Activated naive CD8-positive, alpha-beta T cell treated with anti-CD3 and anti-CD28 coated beads, Interleukin-2, amount 50 U/mL, for 24 hours (primary cell): ENCODE results near the gene UPK3BL1.
A peak's percentile ranks its signal among the peaks of the same experiment; 100 is the strongest.
"Not testable (repeated sequence)": the region's sequence is repeated elsewhere in the genome, so short reads cannot be mapped to it uniquely, and the experiment has no call there.

Source experiments
- ATAC-seq: fragments of 150-1000 bp; cut with Tn5 transposase; one replicate; pipeline ENCODE4 v1.10.0; 2021
- DNase-seq: peaks from one replicate; pipeline ENCODE4 v3.0.0; 2021
- H3K27ac Mint-ChIP-seq: one replicate; pipeline ENCODE4 v1.8.0; 2021; ENCODE audit warnings: mild to moderate bottlenecking, mixed read lengths
- H3K27me3 Mint-ChIP-seq: one replicate; pipeline ENCODE4 v1.8.0; 2021; ENCODE audit warnings: mixed read lengths
- H3K36me3 Mint-ChIP-seq: one replicate; pipeline ENCODE4 v1.8.0; 2021; ENCODE audit warnings: low read depth, mixed read lengths
- H3K4me1 Mint-ChIP-seq: one replicate; pipeline ENCODE4 v1.8.0; 2021; ENCODE audit warnings: mixed read lengths
- H3K4me3 Mint-ChIP-seq: one replicate; pipeline ENCODE4 v1.8.0; 2021; ENCODE audit warnings: mild to moderate bottlenecking, moderate library complexity, mixed read lengths
- H3K9me3 Mint-ChIP-seq: one replicate; pipeline ENCODE4 v1.8.0; 2021; ENCODE audit warnings: mixed read lengths

UPK3BL1 gene, protein sequence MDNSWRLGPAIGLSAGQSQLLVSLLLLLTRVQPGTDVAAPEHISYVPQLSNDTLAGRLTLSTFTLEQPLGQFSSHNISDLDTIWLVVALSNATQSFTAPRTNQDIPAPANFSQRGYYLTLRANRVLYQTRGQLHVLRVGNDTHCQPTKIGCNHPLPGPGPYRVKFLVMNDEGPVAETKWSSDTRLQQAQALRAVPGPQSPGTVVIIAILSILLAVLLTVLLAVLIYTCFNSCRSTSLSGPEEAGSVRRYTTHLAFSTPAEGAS

DNA sequence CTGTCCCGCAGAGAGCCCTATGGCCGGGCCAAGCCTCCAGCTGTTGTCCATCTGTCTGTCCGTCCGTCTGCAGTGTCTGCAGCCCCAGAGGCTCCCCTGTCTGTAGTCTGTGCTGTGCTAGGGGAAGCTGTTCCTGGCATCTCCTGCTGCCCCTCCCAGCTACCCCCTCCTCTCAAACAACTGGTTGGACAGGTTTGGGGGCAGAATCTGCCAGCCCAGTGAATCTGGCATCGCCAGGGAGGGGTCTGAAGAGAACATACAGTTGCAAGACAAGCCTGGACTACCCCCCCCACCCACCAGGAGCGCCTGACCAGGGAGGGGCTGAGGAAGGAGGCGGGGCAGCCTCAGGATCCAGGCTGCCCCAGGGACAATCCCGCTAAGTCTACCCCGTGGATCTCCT lies at the start of gene UPK3BL1:
Gene UPK3BL1, minus strand, starts transcription at position 101 of the 400 bp plus-strand sequence. Its CDS starts 50 bp downstream, at position 51.
- not testable (repeated sequence) for DNase-seq, H3K27ac Mint-ChIP-seq, H3K4me3 Mint-ChIP-seq, H3K9me3 Mint-ChIP-seq, ATAC-seq, H3K4me1 Mint-ChIP-seq, H3K36me3 Mint-ChIP-seq, H3K27me3 Mint-ChIP-seq

DNA sequence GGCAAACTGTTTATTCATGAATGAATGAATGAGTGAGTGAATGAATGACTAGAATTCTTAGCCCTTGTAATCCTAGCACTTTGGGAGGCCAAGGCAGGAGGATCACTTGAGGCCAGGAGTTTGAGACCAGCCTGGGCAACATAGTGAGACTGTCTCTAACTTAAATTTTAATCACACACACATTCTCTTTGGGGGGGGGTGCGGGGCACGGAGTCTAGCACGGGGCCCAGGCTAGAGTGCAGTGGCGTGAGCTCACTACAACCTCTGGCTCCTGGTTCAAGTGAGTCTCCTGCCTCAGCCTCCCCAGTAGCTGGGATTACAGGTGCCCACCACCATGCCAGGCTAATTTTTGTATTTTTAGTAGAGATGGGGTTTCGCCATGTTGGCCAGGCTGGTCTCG lies 48.0 kb upstream of the UPK3BL1 start:
- not testable (repeated sequence) for H3K27me3 Mint-ChIP-seq, ATAC-seq, H3K4me3 Mint-ChIP-seq, H3K36me3 Mint-ChIP-seq, DNase-seq, H3K4me1 Mint-ChIP-seq, H3K9me3 Mint-ChIP-seq, H3K27ac Mint-ChIP-seq

DNA sequence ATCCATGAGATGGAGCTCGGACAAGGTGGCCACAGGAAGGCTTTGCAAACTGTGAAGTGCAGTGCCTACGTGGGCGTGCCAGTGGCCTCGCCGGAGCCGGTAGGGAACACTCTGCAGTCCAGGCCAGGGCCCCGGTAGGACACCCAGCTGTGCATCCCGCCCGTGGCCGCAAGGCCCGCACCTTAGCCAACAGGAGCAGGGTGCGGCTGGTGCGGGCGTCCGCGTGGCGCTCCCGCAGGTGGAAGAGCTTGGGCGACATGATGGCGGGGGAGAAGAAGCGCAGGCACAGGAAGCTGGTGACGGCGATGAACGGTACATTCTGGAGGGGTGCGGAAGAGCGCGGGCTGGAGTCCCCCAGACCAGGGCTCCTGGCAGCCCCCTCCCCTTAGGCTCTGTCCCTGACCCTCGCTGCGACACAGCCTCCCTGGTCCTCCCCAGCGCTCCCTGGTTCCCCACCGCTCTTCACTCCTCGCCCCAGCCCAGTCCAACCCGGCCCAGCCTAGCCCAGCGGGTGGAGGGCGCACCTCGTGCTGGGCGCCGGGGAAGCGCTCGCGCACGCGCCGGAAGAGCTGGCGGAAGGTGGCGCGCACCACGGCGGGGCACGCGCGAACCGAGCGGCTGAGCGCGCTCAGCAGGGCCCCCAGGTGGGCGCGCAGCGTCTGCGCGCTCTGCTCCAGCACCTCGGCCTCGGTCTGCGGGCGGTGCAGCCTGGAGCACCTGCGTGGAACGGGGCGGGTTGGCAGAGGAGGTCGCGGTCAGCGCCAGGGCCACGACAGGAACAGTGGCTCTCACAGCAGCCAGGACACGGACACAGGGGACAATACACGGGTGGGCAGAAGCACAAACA lies 47.1 kb upstream of the UPK3BL1 start:
- not testable (repeated sequence) for H3K27me3 Mint-ChIP-seq, H3K4me1 Mint-ChIP-seq, DNase-seq, H3K36me3 Mint-ChIP-seq, H3K9me3 Mint-ChIP-seq, H3K27ac Mint-ChIP-seq, H3K4me3 Mint-ChIP-seq
- ATAC-seq: peak; percentile 73

DNA sequence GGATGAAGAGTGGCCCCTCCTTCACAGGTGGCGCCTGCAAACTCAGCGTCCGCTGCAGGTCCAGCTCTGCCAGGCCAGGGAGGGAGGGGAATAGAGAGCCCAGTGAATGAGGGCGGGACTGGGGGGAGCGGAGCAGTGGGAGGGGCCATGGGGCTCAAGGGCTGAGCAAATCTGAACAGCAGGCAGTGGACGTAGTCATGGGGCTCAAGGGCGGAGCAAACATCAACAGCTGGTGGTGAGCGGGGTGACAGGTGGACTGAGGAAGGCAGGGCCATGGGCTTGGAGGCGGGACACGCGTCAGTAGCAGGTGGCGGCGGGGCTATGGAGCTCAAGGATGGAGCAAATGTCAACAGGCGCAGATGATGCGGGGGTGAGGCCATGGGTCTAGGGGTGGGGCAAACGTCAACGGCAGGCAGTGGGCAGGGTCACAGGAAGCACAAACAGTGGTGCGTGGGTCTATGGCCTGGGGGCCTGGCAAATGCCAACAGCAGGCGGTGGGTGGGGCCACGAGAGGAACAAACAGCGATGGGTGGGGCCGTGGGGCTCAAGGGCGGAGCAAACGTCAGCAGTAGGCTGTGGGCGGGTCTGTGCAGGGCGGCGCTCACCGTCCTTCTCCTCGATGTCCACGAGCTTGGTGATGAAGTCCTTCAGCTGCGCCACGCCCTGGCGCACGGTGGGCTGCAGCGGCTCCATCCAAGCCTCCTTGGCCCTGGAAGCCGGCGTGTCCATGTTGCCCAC lies 45.9 kb upstream of the UPK3BL1 start:
- H3K36me3 Mint-ChIP-seq, H3K27ac Mint-ChIP-seq, H3K9me3 Mint-ChIP-seq, H3K27me3 Mint-ChIP-seq, DNase-seq, H3K4me3 Mint-ChIP-seq, H3K4me1 Mint-ChIP-seq: not testable (repeated sequence)
- ATAC-seq: peak; percentile 82

DNA sequence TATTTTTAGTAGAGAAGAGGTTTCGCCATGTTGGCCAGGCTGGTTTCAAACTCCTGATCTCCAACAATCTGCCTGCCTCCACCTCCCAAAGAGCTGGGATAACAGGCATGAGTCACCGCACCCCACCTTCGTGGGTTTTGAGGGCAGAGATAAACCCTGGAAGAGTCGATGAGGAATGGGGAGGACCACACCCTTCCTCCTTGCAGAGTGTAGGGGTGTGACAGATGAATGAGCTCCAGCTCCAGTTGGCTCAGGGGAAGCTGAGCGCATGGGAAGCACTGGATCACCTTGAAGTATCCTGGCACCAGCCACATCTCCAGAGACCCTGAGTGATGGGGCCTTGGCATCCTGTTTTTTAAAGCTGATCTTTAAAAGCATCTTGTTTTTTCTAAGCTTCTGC lies 40.0 kb upstream of the UPK3BL1 start:
- not testable (repeated sequence) for ATAC-seq, H3K36me3 Mint-ChIP-seq, H3K27me3 Mint-ChIP-seq, DNase-seq, H3K9me3 Mint-ChIP-seq, H3K4me1 Mint-ChIP-seq, H3K27ac Mint-ChIP-seq, H3K4me3 Mint-ChIP-seq

DNA sequence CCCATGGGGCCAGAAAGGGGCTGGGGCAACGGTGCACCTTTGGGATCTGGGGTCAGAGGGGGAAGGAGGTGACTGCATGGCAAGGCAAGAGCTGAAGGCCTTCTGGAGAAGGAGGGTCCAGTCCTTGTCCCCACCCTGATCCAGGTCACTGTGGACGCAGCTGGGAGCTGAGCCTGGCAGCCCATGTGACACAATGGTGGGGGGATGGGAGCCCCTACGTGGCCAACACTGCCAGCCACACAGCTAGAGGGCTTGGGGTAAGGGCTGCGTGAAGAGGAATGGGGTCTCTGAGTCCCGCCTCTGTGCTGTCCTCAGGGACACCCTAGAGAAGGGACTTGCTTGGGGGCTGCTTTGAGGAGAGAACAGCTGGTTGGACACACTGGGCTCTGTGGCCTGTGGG lies 38.2 kb upstream of the UPK3BL1 start:
- not testable (repeated sequence) for H3K27me3 Mint-ChIP-seq, H3K27ac Mint-ChIP-seq, H3K36me3 Mint-ChIP-seq, H3K9me3 Mint-ChIP-seq, ATAC-seq, H3K4me3 Mint-ChIP-seq, DNase-seq, H3K4me1 Mint-ChIP-seq

DNA sequence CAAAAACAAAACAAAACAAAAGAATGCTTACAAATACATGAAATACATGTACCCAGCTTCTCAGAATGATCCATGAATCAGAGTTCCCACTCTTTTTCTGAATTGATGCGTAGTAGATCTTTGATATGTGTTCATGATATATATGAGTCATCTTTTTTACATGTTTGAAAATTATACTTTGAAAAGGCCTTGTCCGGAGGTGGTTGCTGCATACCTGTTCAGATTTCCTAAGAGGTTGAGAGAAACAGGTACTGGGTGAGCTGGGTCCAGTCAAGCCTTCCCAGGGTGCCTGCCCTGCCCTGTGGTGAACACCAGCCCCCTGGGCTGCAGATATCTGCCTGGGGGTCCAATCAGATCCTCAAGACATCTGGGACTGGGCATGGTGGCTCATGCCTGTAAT lies 33.0 kb upstream of the UPK3BL1 start:
- not testable (repeated sequence) for H3K4me1 Mint-ChIP-seq, H3K36me3 Mint-ChIP-seq, H3K27me3 Mint-ChIP-seq, H3K27ac Mint-ChIP-seq, H3K9me3 Mint-ChIP-seq, H3K4me3 Mint-ChIP-seq
- ATAC-seq (peak; percentile 37), DNase-seq (peak; percentile 3)

DNA sequence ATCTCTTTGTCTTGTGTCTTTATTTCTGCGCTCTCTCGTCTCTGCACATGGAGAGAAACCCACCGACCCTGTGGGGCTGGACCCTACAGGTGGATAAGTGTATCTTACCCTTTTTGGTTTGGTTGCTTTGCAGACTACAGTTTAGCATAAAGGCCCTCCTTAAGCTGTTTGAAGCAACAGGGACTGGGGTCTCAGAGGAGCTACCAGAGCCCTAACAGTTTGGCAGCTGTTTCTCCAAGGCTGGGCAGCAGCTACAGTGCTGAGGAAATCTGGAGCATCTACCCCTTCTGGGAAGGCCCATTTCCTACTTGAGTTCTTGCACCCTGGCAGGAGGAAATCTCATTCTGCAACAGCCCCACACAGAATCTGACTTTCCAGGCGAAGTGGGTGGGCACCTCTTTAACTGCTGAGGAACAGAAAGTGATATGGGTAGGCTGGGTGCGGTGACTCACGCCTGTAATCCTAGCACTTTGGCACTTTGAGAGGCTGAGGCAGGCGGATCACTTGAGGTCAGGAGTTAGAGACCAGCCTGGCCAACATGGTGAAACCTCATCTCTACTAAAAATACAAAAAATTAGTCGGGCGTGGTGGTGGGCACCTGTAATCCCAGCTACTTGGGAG lies 31.0 kb upstream of the UPK3BL1 start:
- H3K4me3 Mint-ChIP-seq, H3K27ac Mint-ChIP-seq, DNase-seq, H3K9me3 Mint-ChIP-seq, H3K36me3 Mint-ChIP-seq, H3K4me1 Mint-ChIP-seq, H3K27me3 Mint-ChIP-seq: not testable (repeated sequence)
- ATAC-seq: peak; percentile 30

DNA sequence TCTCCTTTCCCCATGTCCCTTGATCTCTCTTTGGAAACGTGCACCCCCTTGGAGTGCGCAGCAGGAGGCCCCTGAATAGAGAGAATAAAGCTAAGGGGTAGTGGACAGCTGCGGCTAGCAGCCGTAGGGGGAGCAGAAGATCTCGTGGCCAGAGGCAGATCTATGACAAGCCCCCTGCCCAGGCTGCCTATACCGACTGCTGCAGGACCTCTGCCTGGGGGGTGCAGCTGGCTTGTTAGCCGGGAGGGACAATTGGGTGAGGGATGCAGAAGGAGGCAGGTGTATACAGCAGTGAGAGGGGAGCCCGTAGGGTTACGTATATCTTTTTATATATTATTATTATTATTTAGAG lies 29.3 kb upstream of the UPK3BL1 start:
- not testable (repeated sequence) for H3K27me3 Mint-ChIP-seq, DNase-seq, H3K27ac Mint-ChIP-seq, H3K9me3 Mint-ChIP-seq, H3K36me3 Mint-ChIP-seq, H3K4me3 Mint-ChIP-seq, H3K4me1 Mint-ChIP-seq
- peak; percentile 8 for ATAC-seq

DNA sequence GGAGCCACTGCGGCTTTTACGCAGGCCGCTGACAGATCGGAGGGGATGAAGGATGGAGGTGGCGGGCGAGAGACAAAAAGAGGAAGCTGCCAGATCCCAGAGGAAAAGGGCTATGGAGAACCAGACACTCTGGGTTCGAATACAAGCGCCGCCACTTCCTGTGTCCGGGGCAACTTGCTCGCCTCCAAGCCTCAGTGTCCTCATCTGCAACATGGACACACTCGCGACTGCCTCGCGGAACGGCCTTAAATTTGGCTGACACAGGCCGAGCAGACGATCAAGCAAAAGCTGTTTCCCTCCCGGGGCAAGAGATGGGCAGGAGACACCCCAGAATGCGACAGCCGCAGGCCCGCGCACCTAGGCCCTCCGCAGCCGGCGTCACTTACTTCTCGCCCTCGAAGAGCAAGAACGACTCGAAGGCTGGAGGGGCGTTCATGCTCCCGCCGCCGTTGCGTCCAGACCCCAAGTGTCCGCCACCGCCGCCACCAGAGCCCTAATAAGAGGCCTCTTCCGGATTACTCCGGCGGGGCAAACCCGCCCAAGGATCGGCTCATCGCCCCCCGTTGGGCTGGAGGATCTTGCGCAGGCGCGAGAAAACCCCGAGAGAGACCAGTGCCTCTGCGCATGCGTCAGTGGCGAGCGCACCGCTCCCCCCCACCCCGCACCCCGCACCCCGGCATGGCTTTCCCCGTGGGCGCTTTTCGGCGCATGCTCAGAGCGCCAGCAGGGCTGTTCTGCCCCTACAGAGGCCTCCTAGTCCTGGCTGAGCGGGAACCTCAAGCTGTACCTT lies 28.8 kb upstream of the UPK3BL1 start, which contains the start of gene POLR2J2:
Gene POLR2J2, minus strand, starts transcription at position 498 of the 790 bp plus-strand sequence. Its CDS starts 62 bp downstream, at position 436.
- H3K27me3 Mint-ChIP-seq, H3K4me1 Mint-ChIP-seq, H3K27ac Mint-ChIP-seq, DNase-seq, H3K4me3 Mint-ChIP-seq, H3K36me3 Mint-ChIP-seq, H3K9me3 Mint-ChIP-seq: not testable (repeated sequence)
- ATAC-seq: peak; percentile 62

DNA sequence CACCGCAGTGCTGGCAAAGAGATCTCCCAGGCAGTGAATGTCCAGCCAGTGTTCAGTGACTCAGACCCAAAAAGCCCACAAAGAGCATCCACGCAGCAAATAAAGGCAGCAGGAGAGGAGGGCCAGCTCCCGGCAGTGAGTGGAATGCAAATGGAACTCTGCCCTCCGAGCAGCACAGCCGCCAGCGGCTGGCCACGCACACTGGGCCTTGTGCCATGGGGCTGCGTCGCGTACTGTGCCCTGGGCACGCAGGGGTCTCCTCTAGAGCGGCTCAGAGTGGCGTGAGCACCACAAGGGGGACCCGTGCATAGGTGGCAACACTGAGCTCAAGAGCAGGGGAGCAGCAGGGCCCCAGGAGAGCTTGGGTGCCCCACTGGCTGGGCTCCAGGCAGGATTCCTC lies 24.9 kb upstream of the UPK3BL1 start:
- ATAC-seq, H3K4me1 Mint-ChIP-seq, H3K4me3 Mint-ChIP-seq, H3K9me3 Mint-ChIP-seq, H3K27ac Mint-ChIP-seq, H3K36me3 Mint-ChIP-seq, H3K27me3 Mint-ChIP-seq, DNase-seq: not testable (repeated sequence)

DNA sequence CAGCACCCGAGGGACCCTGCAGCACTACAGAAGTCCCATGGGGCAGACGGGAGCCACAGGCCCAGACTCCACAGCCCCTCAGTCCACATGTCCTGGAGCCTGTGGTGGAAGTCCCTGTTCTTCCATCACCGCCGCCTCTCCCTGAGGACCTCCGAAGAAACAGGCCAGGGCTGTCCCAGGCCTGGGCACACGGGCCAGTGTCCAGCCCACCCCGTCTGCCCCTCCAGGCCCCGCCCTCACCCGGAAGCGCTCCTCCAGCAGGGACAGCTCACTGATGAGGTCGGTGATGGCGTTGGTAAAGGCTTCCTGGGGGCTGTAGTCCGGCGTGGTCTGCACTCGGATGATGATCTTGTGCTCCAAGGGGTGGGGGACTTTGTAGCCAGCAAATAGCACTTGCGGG lies 24.3 kb upstream of the UPK3BL1 start:
- H3K4me3 Mint-ChIP-seq, H3K9me3 Mint-ChIP-seq, H3K27ac Mint-ChIP-seq, H3K4me1 Mint-ChIP-seq, DNase-seq, H3K27me3 Mint-ChIP-seq, ATAC-seq, H3K36me3 Mint-ChIP-seq: not testable (repeated sequence)

DNA sequence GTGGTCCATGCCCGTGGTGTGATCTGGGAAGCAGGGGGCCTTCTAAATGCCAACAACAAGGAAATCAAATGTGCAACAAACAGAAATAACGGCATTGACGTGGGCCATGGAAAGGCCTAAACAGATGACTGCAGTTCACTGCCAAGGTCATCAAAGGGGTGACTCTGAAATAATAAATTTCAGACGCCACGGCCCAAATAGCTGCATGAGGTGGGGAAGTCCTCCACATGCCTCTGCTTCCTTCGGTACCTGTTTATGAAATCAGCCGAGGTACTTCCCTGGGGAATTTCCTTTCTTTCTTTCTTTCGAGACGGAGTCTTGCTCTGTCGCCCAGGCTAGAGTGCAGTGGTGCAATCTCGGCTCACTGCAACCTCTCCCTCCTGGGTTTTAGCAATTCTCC lies 22.2 kb upstream of the UPK3BL1 start:
- H3K9me3 Mint-ChIP-seq, DNase-seq, H3K4me1 Mint-ChIP-seq, H3K36me3 Mint-ChIP-seq, H3K27ac Mint-ChIP-seq, H3K27me3 Mint-ChIP-seq, H3K4me3 Mint-ChIP-seq, ATAC-seq: not testable (repeated sequence)

DNA sequence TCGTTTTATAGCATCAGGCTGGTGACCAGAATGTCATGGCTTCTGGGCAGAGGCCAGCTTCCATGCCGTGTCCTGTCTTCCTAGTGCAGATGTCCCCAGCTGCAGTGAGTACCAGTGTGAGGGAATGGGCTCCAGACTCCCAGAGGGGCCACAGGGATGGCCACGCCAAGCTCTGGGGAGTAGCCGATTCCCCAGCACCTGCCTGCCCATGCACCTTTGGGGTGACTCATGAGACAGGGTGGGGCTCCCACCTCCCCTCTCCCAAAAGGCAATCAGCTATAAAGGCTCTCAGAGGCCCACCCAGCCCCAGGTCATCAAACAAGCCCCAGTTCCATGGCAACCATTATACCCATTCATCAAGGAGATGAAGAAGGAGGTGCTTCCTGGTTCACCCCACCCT lies 7.3 kb upstream of the UPK3BL1 start, which contains the start of gene SPDYE2B:
Gene SPDYE2B, plus strand, starts transcription at position 396 of the 400 bp plus-strand sequence. CDS start 2,030 bp downstream, outside the sequence.
- H3K9me3 Mint-ChIP-seq, H3K4me3 Mint-ChIP-seq: not testable (repeated sequence)

More for the DNA sequence above, 7.3 kb upstream of the UPK3BL1 start, which contains the start of gene SPDYE2B:
- H3K27me3 Mint-ChIP-seq, H3K27ac Mint-ChIP-seq, H3K36me3 Mint-ChIP-seq, DNase-seq, ATAC-seq, H3K4me1 Mint-ChIP-seq: not testable (repeated sequence)
